22Rv1 (cell line): ENCODE results near the gene RLN3.
A peak's percentile ranks its signal among the peaks of the same experiment; 100 is the strongest.
"Not testable (repeated sequence)": the region's sequence is repeated elsewhere in the genome, so short reads cannot be mapped to it uniquely, and the experiment has no call there.

Experiments
- H3K27ac ChIP-seq: fragments of 450-650 bp; 2 replicates; pipeline ENCODE4 v1.5.1; 2017
- CTCF ChIP-seq: fragments of 450-650 bp; IDR thresholded peaks from 2 replicates; pipeline ENCODE4 v1.5.1; 2017; ENCODE audit warnings: mild to moderate bottlenecking
- ZFX ChIP-seq: fragments of 450-650 bp; IDR thresholded peaks from 2 replicates; pipeline ENCODE4 v1.6.1; 2017; ENCODE audit warnings: antibody characterized with exemption, borderline replicate concordance

Gene RLN3

GRCh38 chr19:14035706-14036105 lies 7.8 kb downstream of the RLN3 start:
- no peak for TF ChIP-seq ZFX
- TF ChIP-seq CTCF: no peak
- H3K27ac ChIP-seq: no peak overlapping the region

GRCh38 chr19:14039181-14039580 lies 11.2 kb downstream of the RLN3 start:
- no peak for TF ChIP-seq ZFX
- TF ChIP-seq CTCF: no peak
- H3K27ac ChIP-seq: no peak overlapping the region

- H3K27ac ChIP-seq: not testable (repeated sequence)
These were observed 15.0 kb downstream of the RLN3 start for GRCh38 chr19:14042659-14043608.

GRCh38 chr19:14047866-14048265 lies 19.9 kb downstream of the RLN3 start:
- H3K27ac ChIP-seq: not testable (repeated sequence)

More at GRCh38 chr19:14042659-14043608, 15.0 kb downstream of the RLN3 start:
- peak; percentile 81 for TF ChIP-seq CTCF

GRCh38 chr19:14048443-14049153 lies 20.6 kb downstream of the RLN3 start:
- TF ChIP-seq ZFX (no peak), CTCF (peak; percentile 98)
- H3K27ac ChIP-seq: no peak overlapping the region

GRCh38 chr19:14050512-14050911 lies 22.6 kb downstream of the RLN3 start:
- TF ChIP-seq ZFX (no peak), CTCF (no peak)
- no peak overlapping the region for H3K27ac ChIP-seq

GRCh38 chr19:14050961-14051360 lies 23.0 kb downstream of the RLN3 start:
- H3K27ac ChIP-seq: not testable (repeated sequence)

- H3K27ac ChIP-seq: no peak overlapping the region
- TF ChIP-seq CTCF (no peak), ZFX (no peak)
These were observed 24.0 kb downstream of the RLN3 start for GRCh38 chr19:14051980-14052379.
